ENCODE data around the gene PRRG4.

The PRRG4 gene

DNA sequence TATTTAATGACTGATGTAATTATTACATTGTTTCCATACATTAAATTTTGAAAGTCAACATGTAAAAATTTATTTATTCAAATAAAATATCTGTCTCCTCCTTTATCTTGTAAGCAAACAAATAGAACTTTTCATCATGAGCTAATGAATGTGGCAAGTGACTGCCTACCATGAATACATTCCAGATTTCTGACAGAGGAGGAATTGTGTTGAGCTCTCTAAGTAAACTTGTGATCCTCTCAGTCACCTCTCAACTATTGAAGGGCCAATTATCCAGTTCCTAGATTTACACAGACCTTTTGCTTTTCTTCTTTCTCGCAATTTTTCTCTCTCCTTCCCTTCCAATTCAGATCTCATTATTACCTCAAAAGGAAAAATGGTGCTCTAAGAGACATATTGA is 21.5 kb downstream of the PRRG4 start:
- WGBS (ENCODE audit: extremely low coverage, insufficient coverage, insufficient read length) = no CpG with 5 or more reads among the region's 1 CpG
- no peak overlapping the region for H3K4ac ChIP-seq (ENCODE audit: low read depth, low read length)
- no peaks in the 10 kb centered on the region for H3K9me3 ChIP-seq (ENCODE audit: insufficient read depth, low read depth, low read length)
- H3K36me3 ChIP-seq (ENCODE audit: control insufficient read depth in 1 of 2, insufficient read depth in 2 of 2, low read length in 2 of 2) = peaks cover 5 to 6% of the 10 kb centered on the region in 2 experiments
- no peaks in the 10 kb centered on the region for H3K27me3 ChIP-seq (ENCODE audit: insufficient read depth, low read length)
- H3K4me1 ChIP-seq (ENCODE audit: control insufficient read depth in 1 of 2, insufficient read depth in 2 of 2, low read length in 2 of 2) = no peaks in the 10 kb centered on the region
- no peak overlapping the region for H3K4me2 ChIP-seq (ENCODE audit: low read length)
- no peak overlapping the region for H2BK12ac ChIP-seq (ENCODE audit: low read length)
- no peak overlapping the region for H3K9ac ChIP-seq (ENCODE audit: low read length)
- no peak overlapping the region for H2AK5ac ChIP-seq (ENCODE audit: low read length)
- H4K12ac ChIP-seq (ENCODE audit: low read depth, low read length) = no peak overlapping the region
- peak in 1 of 2 donors; percentile 33 for DNase-seq
- H3K4me3 ChIP-seq (ENCODE audit: low read depth, low read length) = no peak overlapping the region
- H2BK120ac ChIP-seq (ENCODE audit: insufficient read depth, low read length, poor library complexity) = no peak overlapping the region
- no peak overlapping the region for H3K23ac ChIP-seq (ENCODE audit: low read length)
- no peak overlapping the region for H2BK5ac ChIP-seq (ENCODE audit: low read depth, low read length, poor library complexity)
- no peak overlapping the region for H3K14ac ChIP-seq (ENCODE audit: low read length)
- H3K18ac ChIP-seq (ENCODE audit: low read length) = no peak overlapping the region
- H3K27ac ChIP-seq (ENCODE audit: low read depth, low read length) = no peak overlapping the region
- H4K91ac ChIP-seq (ENCODE audit: low read depth, low read length) = no peak overlapping the region
- no peak overlapping the region for H2AFZ ChIP-seq (ENCODE audit: insufficient read depth, low read length, poor library complexity)
- no peaks in the 10 kb centered on the region for H3K79me1 ChIP-seq (ENCODE audit: low read length)
- H3K79me2 ChIP-seq (ENCODE audit: control insufficient read depth, insufficient read depth, low read length, poor library complexity) = no peaks in the 10 kb centered on the region
- no peak overlapping the region for H4K8ac ChIP-seq (ENCODE audit: low read depth, low read length)

DNA sequence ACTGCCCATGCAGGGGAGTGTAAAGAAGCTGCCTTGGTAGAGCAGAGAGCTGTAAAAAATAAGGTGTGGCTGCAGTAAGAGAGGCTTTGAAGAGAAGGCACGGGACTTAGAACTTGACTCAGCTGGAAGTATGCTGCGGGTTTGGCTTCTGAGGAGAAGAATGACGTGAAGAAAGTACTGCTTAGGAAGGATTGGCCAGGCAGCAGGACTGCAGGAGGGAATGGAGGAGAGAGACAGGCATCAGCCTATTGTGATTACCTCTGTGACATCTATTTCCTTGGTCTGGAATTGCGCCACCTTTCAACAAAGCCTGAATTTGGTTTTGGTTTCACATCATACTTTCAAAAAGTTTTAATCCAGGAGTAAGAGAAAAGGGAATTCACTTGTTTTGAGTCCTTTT is 22.5 kb downstream of the PRRG4 start:
- H2BK12ac ChIP-seq (ENCODE audit: low read length) = no peak overlapping the region
- H3K9ac ChIP-seq (ENCODE audit: low read length) = no peak overlapping the region
- peaks cover 5 to 6% of the 10 kb centered on the region in 2 experiments for H3K36me3 ChIP-seq (ENCODE audit: control insufficient read depth in 1 of 2, insufficient read depth in 2 of 2, low read length in 2 of 2)
- no peak overlapping the region for H4K12ac ChIP-seq (ENCODE audit: low read depth, low read length)
- H3K14ac ChIP-seq (ENCODE audit: low read length) = no peak overlapping the region
- no peaks in the 10 kb centered on the region for H3K79me2 ChIP-seq (ENCODE audit: control insufficient read depth, insufficient read depth, low read length, poor library complexity)
- no peak overlapping the region for H2BK5ac ChIP-seq (ENCODE audit: low read depth, low read length, poor library complexity)
- H3K18ac ChIP-seq (ENCODE audit: low read length) = no peak overlapping the region
- no peak overlapping the region for H3K4me2 ChIP-seq (ENCODE audit: low read length)
- no peak overlapping the region for H3K27ac ChIP-seq (ENCODE audit: low read depth, low read length)
- no peak overlapping the region for H2AFZ ChIP-seq (ENCODE audit: insufficient read depth, low read length, poor library complexity)
- no peak overlapping the region for H3K23ac ChIP-seq (ENCODE audit: low read length)
- H3K4me3 ChIP-seq (ENCODE audit: low read depth, low read length) = no peak overlapping the region
- H3K9me3 ChIP-seq (ENCODE audit: insufficient read depth, low read depth, low read length) = no peaks in the 10 kb centered on the region
- no peak overlapping the region for H4K91ac ChIP-seq (ENCODE audit: low read depth, low read length)
- no CpG with 5 or more reads among the region's 4 CpGs for WGBS (ENCODE audit: extremely low coverage, insufficient coverage, insufficient read length)
- no peaks in the 10 kb centered on the region for H3K27me3 ChIP-seq (ENCODE audit: insufficient read depth, low read length)
- no peaks in the 10 kb centered on the region for H3K79me1 ChIP-seq (ENCODE audit: low read length)
- H2BK120ac ChIP-seq (ENCODE audit: insufficient read depth, low read length, poor library complexity) = no peak overlapping the region
- H4K8ac ChIP-seq (ENCODE audit: low read depth, low read length) = no peak overlapping the region
- no peaks in the 10 kb centered on the region for H3K4me1 ChIP-seq (ENCODE audit: control insufficient read depth in 1 of 2, insufficient read depth in 2 of 2, low read length in 2 of 2)
- no peak overlapping the region for H3K4ac ChIP-seq (ENCODE audit: low read depth, low read length)
- peak; percentile 83 to 85 for DNase-seq
- H2AK5ac ChIP-seq (ENCODE audit: low read length) = no peak overlapping the region

DNA sequence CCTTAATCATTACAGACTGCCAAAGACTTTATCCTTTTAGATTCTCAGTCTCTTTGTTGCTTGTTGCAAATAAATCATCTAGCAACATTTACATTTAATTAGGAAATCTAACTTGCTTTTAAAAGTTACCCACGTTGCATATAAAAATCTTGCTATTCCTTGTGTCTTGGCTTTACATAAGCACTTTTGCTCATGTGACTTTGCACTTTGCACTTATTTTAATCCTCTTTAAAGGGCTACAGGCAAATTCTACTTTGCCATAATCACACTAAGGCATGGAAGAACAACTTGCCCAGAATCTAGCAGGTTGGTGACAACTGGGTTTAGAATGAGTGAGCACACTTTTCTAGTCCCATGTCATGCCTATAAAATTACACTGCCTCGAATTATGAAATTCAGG is 25.9 kb downstream of the PRRG4 start:
- no peaks in the 10 kb centered on the region for H3K79me1 ChIP-seq (ENCODE audit: low read length)
- no peaks in the 10 kb centered on the region for H3K9me3 ChIP-seq (ENCODE audit: insufficient read depth, low read depth, low read length)

DNA sequence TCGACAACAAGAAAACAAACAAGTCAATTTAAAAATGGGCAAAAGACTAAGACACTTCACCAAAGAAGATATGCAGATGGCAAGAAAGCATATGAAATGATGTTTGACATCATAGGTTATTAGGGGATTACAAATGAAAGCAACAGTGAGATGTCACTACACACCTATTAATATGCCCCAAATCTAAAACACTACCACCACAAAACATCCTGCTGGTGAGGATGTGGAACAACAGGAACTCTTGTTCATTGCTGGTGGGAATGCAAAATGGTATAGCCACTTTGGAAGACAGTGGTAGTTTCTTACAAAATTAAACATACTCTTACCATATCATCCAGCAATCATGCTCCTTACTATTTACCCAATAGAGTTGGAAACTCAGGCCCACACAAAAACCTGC is 29.0 kb downstream of the PRRG4 start:
- no peaks in the 10 kb centered on the region for H3K79me2 ChIP-seq (ENCODE audit: control insufficient read depth, insufficient read depth, low read length, poor library complexity)

More for the DNA sequence above, 25.9 kb downstream of the PRRG4 start:
- Histone ChIP-seq H3K18ac (ENCODE audit: low read length) (no peak overlapping the region), H2BK12ac (ENCODE audit: low read length) (no peak overlapping the region), H2BK5ac (ENCODE audit: low read depth, low read length, poor library complexity) (no peak overlapping the region), H4K12ac (ENCODE audit: low read depth, low read length) (no peak overlapping the region), H3K27ac (ENCODE audit: low read depth, low read length) (no peak overlapping the region), H3K4me2 (ENCODE audit: low read length) (no peak overlapping the region), H3K14ac (ENCODE audit: low read length) (no peak overlapping the region), H3K27me3 (ENCODE audit: insufficient read depth, low read length) (no peaks in the 10 kb centered on the region), H3K9ac (ENCODE audit: low read length) (no peak overlapping the region), H2AK5ac (ENCODE audit: low read length) (no peak overlapping the region), H2BK120ac (ENCODE audit: insufficient read depth, low read length, poor library complexity) (no peak overlapping the region), H3K23ac (ENCODE audit: low read length) (no peak overlapping the region), H3K4me1 (ENCODE audit: control insufficient read depth in 1 of 2, insufficient read depth in 2 of 2, low read length in 2 of 2) (no peaks in the 10 kb centered on the region), H4K91ac (ENCODE audit: low read depth, low read length) (no peak overlapping the region), H3K79me2 (ENCODE audit: control insufficient read depth, insufficient read depth, low read length, poor library complexity) (no peaks in the 10 kb centered on the region), H3K4me3 (ENCODE audit: low read depth, low read length) (no peak overlapping the region), H4K8ac (ENCODE audit: low read depth, low read length) (no peak overlapping the region), H3K4ac (ENCODE audit: low read depth, low read length) (no peak overlapping the region), H2AFZ (ENCODE audit: insufficient read depth, low read length, poor library complexity) (no peak overlapping the region), H3K36me3 (ENCODE audit: control insufficient read depth in 1 of 2, insufficient read depth in 2 of 2, low read length in 2 of 2) (peaks cover 4 to 5% of the 10 kb centered on the region in 2 experiments)
- no peak for DNase-seq
- no CpG with 5 or more reads among the region's 2 CpGs for WGBS (ENCODE audit: extremely low coverage, insufficient coverage, insufficient read length)

More for the DNA sequence above, 29.0 kb downstream of the PRRG4 start:
- no peak overlapping the region for H4K91ac ChIP-seq (ENCODE audit: low read depth, low read length)
- H3K27me3 ChIP-seq (ENCODE audit: insufficient read depth, low read length) = no peaks in the 10 kb centered on the region
- no peak overlapping the region for H2BK5ac ChIP-seq (ENCODE audit: low read depth, low read length, poor library complexity)
- H2AFZ ChIP-seq (ENCODE audit: insufficient read depth, low read length, poor library complexity) = no peak overlapping the region
- no peak overlapping the region for H3K23ac ChIP-seq (ENCODE audit: low read length)
- no peak overlapping the region for H3K4me2 ChIP-seq (ENCODE audit: low read length)
- no peak overlapping the region for H2AK5ac ChIP-seq (ENCODE audit: low read length)
- H2BK120ac ChIP-seq (ENCODE audit: insufficient read depth, low read length, poor library complexity) = no peak overlapping the region
- H3K27ac ChIP-seq (ENCODE audit: low read depth, low read length) = no peak overlapping the region
- H4K8ac ChIP-seq (ENCODE audit: low read depth, low read length) = no peak overlapping the region
- no peak overlapping the region for H3K4me3 ChIP-seq (ENCODE audit: low read depth, low read length)
- H3K9ac ChIP-seq (ENCODE audit: low read length) = no peak overlapping the region
- WGBS (ENCODE audit: extremely low coverage, insufficient coverage, insufficient read length) = no CpG with 5 or more reads among the region's 1 CpG
- no peak overlapping the region for H3K4ac ChIP-seq (ENCODE audit: low read depth, low read length)
- no peak overlapping the region for H2BK12ac ChIP-seq (ENCODE audit: low read length)
- DNase-seq = no peak
- H3K4me1 ChIP-seq (ENCODE audit: control insufficient read depth in 1 of 2, insufficient read depth in 2 of 2, low read length in 2 of 2) = no peaks in the 10 kb centered on the region
- no peaks in the 10 kb centered on the region for H3K9me3 ChIP-seq (ENCODE audit: insufficient read depth, low read depth, low read length)
- no peaks in the 10 kb centered on the region for H3K79me1 ChIP-seq (ENCODE audit: low read length)
- no peak overlapping the region for H3K18ac ChIP-seq (ENCODE audit: low read length)
- H3K14ac ChIP-seq (ENCODE audit: low read length) = no peak overlapping the region
- H4K12ac ChIP-seq (ENCODE audit: low read depth, low read length) = no peak overlapping the region
- peaks cover 1 to 2% of the 10 kb centered on the region in 2 experiments for H3K36me3 ChIP-seq (ENCODE audit: control insufficient read depth in 1 of 2, insufficient read depth in 2 of 2, low read length in 2 of 2)
